ENCODE data around the gene PRPF19.
A peak's percentile ranks its signal among the peaks of the same experiment; 100 is the strongest.

Gene PRPF19

DNA sequence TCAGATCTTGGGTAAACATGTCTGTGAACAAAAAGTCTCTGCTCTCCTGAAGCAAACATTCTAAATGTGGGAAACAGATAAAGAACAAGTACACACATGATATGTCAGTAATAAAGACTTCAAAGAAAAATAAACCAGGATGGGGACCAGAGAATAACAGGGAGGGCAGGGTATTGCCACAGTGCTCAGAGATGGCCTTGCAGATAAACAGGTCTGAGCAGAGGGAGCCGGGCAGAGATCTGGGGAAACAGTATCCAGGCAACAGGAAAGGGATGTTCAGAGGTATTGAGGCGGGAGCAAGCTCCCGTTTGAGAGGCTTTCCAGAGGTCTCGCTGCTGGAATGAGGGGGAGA lies 61.5 kb downstream of the PRPF19 start:
- CTCF ChIA-PET = interaction anchor here (0.9 to 3.4 kb wide), 4 partner anchors 14 to 69 kb away, joined by 3 to 21 read pairs (median 6); no protein-coding TSS in a partner anchor
- TF ChIP-seq, protein P1, sequence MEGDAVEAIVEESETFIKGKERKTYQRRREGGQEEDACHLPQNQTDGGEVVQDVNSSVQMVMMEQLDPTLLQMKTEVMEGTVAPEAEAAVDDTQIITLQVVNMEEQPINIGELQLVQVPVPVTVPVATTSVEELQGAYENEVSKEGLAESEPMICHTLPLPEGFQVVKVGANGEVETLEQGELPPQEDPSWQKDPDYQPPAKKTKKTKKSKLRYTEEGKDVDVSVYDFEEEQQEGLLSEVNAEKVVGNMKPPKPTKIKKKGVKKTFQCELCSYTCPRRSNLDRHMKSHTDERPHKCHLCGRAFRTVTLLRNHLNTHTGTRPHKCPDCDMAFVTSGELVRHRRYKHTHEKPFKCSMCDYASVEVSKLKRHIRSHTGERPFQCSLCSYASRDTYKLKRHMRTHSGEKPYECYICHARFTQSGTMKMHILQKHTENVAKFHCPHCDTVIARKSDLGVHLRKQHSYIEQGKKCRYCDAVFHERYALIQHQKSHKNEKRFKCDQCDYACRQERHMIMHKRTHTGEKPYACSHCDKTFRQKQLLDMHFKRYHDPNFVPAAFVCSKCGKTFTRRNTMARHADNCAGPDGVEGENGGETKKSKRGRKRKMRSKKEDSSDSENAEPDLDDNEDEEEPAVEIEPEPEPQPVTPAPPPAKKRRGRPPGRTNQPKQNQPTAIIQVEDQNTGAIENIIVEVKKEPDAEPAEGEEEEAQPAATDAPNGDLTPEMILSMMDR (IDR thresholded peaks at IDR 0.05; ENCODE audit: control extremely low read depth, extremely low read depth, low read depth, missing control alignments) = no peak
- no peak for DNase-seq (ENCODE audit: extremely low spot score)
- POLR2A ChIA-PET = no interaction called here

DNA sequence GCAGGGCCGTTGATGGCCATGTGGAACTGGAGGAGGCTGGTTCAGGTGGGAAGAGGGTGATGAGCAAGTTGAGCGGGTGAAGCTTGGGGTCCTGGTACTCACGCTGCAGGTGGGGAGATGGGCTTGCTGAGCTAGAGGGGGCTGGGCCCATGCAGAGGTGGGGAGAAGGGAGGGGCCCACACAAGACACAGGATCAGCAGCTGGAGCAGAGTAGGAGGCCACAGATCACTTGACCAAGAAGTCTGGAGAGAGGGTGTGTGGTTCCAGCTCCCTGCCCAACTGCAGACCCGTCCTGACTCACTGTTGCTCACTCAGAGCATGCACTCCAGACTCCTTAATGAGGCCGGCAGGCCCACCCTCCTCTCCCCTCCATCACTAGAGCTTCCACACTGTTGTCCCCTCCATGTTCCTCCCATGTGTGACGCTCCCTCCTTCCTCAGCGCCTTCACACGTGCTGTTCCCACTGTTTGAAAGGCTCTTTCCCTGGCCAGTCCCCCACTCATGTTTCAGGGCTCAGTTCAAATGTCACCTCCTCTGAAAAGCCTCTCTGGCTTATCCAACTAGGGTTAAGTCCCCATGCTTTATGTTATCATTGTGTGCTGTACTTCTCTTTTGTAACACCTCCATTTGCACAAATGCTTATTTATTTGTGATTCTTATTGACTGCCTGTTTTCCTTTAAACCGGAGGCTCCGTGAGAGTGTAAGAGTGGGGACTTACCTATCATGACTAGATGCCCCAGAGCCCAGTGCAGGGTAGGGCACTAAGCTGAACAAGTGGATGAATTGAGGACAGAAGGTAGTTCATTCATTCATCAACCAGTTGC lies 62.1 kb downstream of the PRPF19 start:
- ChIA-PET CTCF (interaction anchor here (0.8 to 3.4 kb wide), 9 partner anchors 13 to 81 kb away, joined by 3 to 21 read pairs (median 3); no protein-coding TSS in a partner anchor), POLR2A (no interaction called here)
- TF ChIP-seq, protein P1 (IDR thresholded peaks at IDR 0.05; ENCODE audit: control extremely low read depth, extremely low read depth, low read depth, missing control alignments) = no peak
- no peak for DNase-seq (ENCODE audit: extremely low spot score)

DNA sequence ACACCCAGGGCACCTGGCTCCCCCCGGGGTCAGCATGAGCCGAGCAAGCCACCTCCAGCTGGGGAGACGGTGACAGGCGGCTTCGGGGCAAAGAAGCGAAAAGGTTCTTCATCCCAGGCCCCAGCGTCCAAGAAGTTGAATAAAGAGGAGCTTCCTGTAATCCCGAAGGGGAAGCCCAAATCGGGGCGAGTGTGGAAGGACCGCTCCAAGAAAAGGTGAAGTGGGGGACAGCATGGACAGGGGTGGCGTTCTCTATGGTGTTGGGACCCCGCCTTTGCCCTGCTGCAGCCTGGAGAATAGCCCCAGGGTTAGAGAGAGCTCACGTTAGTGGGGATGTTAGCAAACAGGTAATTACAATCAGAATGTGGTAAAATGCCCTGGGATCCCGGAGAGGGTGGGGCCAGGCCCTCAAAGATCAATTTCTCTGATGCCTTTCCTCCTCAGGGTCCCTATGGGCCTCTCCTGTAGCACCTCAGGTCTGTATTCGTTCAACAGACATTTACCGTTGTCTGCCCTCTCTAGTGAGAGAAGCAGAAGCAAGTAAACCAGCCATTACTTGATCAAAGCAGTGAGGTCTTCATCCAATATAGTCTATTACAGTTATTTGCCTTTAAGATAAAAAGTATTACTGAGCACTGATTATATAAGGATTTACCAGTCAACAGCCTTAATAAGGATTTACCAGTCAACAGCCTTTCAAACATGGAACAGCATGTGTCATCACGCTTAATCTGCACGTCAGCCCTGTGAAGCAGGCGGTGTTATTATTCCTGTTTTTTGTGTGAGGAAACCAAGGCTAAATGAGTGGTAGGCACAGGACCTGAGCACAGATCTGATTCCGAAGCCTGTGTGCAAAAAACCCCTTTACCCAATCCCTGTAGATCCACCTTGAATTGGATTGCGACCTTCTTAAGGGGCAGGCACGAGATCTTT lies 63.5 kb downstream of the PRPF19 start:
- TF ChIP-seq, protein P1 (IDR thresholded peaks at IDR 0.05; ENCODE audit: control extremely low read depth, extremely low read depth, low read depth, missing control alignments) = no peak
- no peak for DNase-seq (ENCODE audit: extremely low spot score)
- POLR2A ChIA-PET = interaction anchor here (0.5 to 0.6 kb wide), 2 partner anchors 14 to 1212 kb away, joined by 4 to 6 read pairs; no protein-coding TSS in a partner anchor
- CTCF ChIA-PET = interaction anchor here (1.0 to 4.6 kb wide), 11 partner anchors 8 to 77 kb away, joined by 3 to 42 read pairs (median 3); no protein-coding TSS in a partner anchor

DNA sequence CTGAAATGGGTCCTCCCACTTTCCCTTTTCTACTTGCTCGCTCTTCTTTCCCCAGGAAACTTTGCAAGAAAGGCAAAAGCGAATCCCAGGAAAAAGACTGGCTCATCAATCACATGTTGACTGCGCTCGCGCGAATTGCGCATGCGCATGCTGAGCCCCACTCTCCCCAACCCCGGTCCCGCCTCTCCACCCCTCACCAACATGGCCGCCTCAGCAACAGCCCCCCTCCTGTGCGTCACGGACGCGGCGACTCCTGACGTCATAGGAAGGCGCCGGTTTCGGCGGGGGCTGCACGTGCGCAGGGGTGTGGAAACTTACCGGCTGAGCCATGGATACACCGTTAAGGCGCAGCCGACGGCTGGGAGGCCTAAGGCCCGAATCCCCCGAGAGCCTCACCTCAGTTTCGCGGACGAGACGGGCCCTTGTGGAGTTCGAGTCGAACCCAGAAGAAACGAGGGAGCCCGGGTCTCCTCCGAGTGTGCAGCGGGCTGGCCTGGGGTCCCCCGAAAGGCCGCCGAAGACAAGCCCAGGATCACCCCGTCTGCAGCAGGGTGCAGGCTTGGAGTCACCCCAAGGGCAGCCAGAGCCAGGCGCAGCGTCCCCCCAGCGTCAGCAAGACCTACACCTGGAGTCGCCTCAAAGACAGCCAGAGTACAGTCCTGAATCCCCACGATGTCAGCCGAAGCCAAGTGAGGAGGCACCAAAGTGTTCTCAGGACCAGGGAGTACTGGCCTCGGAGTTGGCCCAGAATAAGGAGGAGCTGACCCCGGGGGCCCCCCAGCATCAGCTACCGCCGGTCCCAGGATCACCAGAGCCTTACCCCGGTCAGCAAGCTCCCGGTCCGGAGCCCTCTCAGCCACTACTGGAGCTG lies 64.4 kb downstream of the PRPF19 start, which contains the start of gene CCDC86:
TSS of gene CCDC86 (plus strand) at position 317 of the 871 bp plus-strand sequence. CDS start at position 329, 12 bp downstream.
- ChIA-PET CTCF (interaction anchor here (1.0 to 4.6 kb wide), 9 partner anchors 9 to 79 kb away, joined by 3 to 42 read pairs (median 3); no protein-coding TSS in a partner anchor), POLR2A (interaction anchor here (0.6 kb wide), 1 partner anchor 1211 kb away, joined by 6 read pairs; no protein-coding TSS in a partner anchor)
- TF ChIP-seq, protein P1 (IDR thresholded peaks at IDR 0.05; ENCODE audit: control extremely low read depth, extremely low read depth, low read depth, missing control alignments) = no peak
- peak; percentile 100 for DNase-seq (ENCODE audit: extremely low spot score)

Measured in GM10248 (cell line).